H1 (cell line): ENCODE data around the gene RNF44. TPM values are rescaled to one million over a fixed set of nuclear protein-coding genes. Genes with fewer than 3 reads are reported as not detected.

Source experiments
- CTCF ChIA-PET: fragments of 300-600 bp; sonication (Branson Sonifier 250); formaldehyde crosslinking; loops from one replicate; lab custom pipeline; 2021; ENCODE audit not compliant: partially characterized antibody; lab: Charles Lee
- POLR2A ChIA-PET: fragments of 300-600 bp; sonication (Branson Sonifier 250); formaldehyde crosslinking; loops from one replicate; lab custom pipeline; 2021; ENCODE audit warnings: inconsistent platforms; ENCODE audit not compliant: partially characterized antibody; lab: Charles Lee
- DNase-seq, 2 experiments: peaks; one replicate each; pipeline versions ENCODE4 v3.0.0 to v3.0.0-alpha.2; 2010 to 2022; ENCODE audit warnings: low spot score in 2 of 2, low read depth in 1 of 2, mixed read lengths in 1 of 2
- FAIRE-seq: peaks from 2 replicates; lab custom pipeline; 2011; peaks lifted over from hg19 to GRCh38; lab: Jason Lieb, UNC
- H2AFZ ChIP-seq: 2 replicates; pipeline ENCODE4 v1.8.1; 2012; ENCODE audit warnings: low read length, inconsistent platforms
- H2AK5ac ChIP-seq: 2 replicates; pipeline ENCODE4 v1.6.1; 2013; ENCODE audit warnings: low read depth, low read length
- H2BK120ac ChIP-seq: replicated peaks from 2 replicates; pipeline ENCODE3; 2013; ENCODE audit warnings: low read depth, low read length, inconsistent platforms
- H2BK12ac ChIP-seq: 2 replicates; pipeline ENCODE4 v1.6.1; 2013; ENCODE audit warnings: low read depth, low read length
- H2BK15ac ChIP-seq: 2 replicates; pipeline ENCODE4 v1.6.1; 2013; ENCODE audit warnings: low read length
- H2BK20ac ChIP-seq: 2 replicates; pipeline ENCODE4 v1.6.1; 2013; ENCODE audit warnings: low read length
- H2BK5ac ChIP-seq: 2 replicates; pipeline ENCODE4 v1.6.1; 2013; ENCODE audit warnings: low read depth, low read length
- H3K14ac ChIP-seq: 2 replicates; pipeline ENCODE4 v1.6.1; 2013; ENCODE audit warnings: inconsistent platforms; ENCODE audit not compliant: insufficient read length
- H3K18ac ChIP-seq: 2 replicates; pipeline ENCODE4 v1.6.1; 2013; ENCODE audit warnings: low read length; ENCODE audit errors: extremely low read depth
- H3K23ac ChIP-seq: 2 replicates; pipeline ENCODE4 v1.6.1; 2013; ENCODE audit warnings: inconsistent platforms; ENCODE audit not compliant: insufficient read length
- H3K23me2 ChIP-seq: 2 replicates; pipeline ENCODE4 v1.6.1; 2013; ENCODE audit warnings: low read depth, low read length
- H3K27ac ChIP-seq: 2 replicates; pipeline ENCODE4 v1.6.1; 2011; ENCODE audit warnings: low read depth, low read length, inconsistent platforms
- H3K27me3 ChIP-seq, 4 experiments: replicated peaks in 1 of 4; 1 replicate in 1 of 4; 2 replicates in 3 of 4; pipeline versions ENCODE4 v1.6.1 to v1.8.1; 2011 to 2013; ENCODE audit warnings: low read length in 3 of 4, mild to moderate bottlenecking in 3 of 4, inconsistent platforms in 2 of 4, mixed read lengths in 2 of 4, moderate library complexity in 1 of 4; ENCODE audit not compliant: control insufficient read depth in 3 of 4, insufficient read depth in 3 of 4; ENCODE audit errors: extremely low read depth in 1 of 4
- H3K36me3 ChIP-seq, 4 experiments: 2 replicates each; pipeline versions ENCODE4 v1.6.1 to v1.8.1; 2011 to 2013; ENCODE audit warnings: mild to moderate bottlenecking in 4 of 4, low read length in 3 of 4, moderate library complexity in 2 of 4, control low read depth in 1 of 4, inconsistent platforms in 1 of 4; ENCODE audit not compliant: insufficient read depth in 4 of 4, control insufficient read depth in 2 of 4
- H3K4ac ChIP-seq: replicated peaks from 2 replicates; pipeline ENCODE3; 2013; ENCODE audit warnings: low read length, low read depth, mixed read lengths, inconsistent platforms; ENCODE audit not compliant: insufficient read length
- H3K4me1 ChIP-seq, 4 experiments: replicated peaks in 1 of 4; 1 replicate in 1 of 4; 2 replicates in 3 of 4; pipeline versions ENCODE4 v1.6.1 to v1.8.1; 2011 to 2013; ENCODE audit warnings: low read length in 3 of 4, inconsistent platforms in 2 of 4, mixed read lengths in 1 of 4; ENCODE audit not compliant: insufficient read depth in 4 of 4, control insufficient read depth in 3 of 4
- H3K4me2 ChIP-seq, 2 experiments: 2 replicates each; pipeline versions ENCODE4 v1.6.1 to v1.8.1; 2011 to 2013; ENCODE audit warnings: low read depth in 2 of 2, low read length in 2 of 2, control low read depth in 1 of 2, inconsistent platforms in 1 of 2, mild to moderate bottlenecking in 1 of 2; ENCODE audit not compliant: insufficient read depth in 1 of 2
- H3K4me3 ChIP-seq, 4 experiments: fragments of 200-600, 300-600 bp in 1 of 4; sonication (generic), shearing (Covaris generic), sonication (Bioruptor Twin) in 1 of 4; 2 replicates each; pipeline versions ENCODE4 v1.5.1 to v1.8.1; 2011 to 2016; ENCODE audit warnings: low read length in 4 of 4, low read depth in 3 of 4, control low read depth in 2 of 4, inconsistent platforms in 2 of 4, mild to moderate bottlenecking in 2 of 4, mixed read lengths in 1 of 4, moderate library complexity in 1 of 4; ENCODE audit not compliant: insufficient read depth in 2 of 4; ENCODE audit errors: extremely low read depth in 1 of 4
- H3K56ac ChIP-seq: replicated peaks from 2 replicates; pipeline ENCODE3; 2013; ENCODE audit warnings: low read depth, mild to moderate bottlenecking, mixed read lengths, low read length, inconsistent platforms; ENCODE audit not compliant: insufficient read length
- H3K79me1 ChIP-seq: 2 replicates; pipeline ENCODE4 v1.6.1; 2013; ENCODE audit warnings: low read depth, low read length, control low read depth
- H3K79me2 ChIP-seq, 2 experiments: 2 replicates each; pipeline versions ENCODE4 v1.6.1 to v1.8.1; 2012 to 2013; ENCODE audit warnings: low read length in 2 of 2, mild to moderate bottlenecking in 2 of 2, inconsistent platforms in 1 of 2; ENCODE audit not compliant: insufficient read depth in 2 of 2, control insufficient read depth in 1 of 2
- H3K9ac ChIP-seq, 4 experiments: replicated peaks in 1 of 4; 1 replicate in 1 of 4; 2 replicates in 3 of 4; pipeline versions ENCODE4 v1.6.1 to v1.8.1; 2011 to 2013; ENCODE audit warnings: low read depth in 3 of 4, low read length in 3 of 4, control low read depth in 2 of 4, mild to moderate bottlenecking in 2 of 4, moderate library complexity in 2 of 4, inconsistent platforms in 1 of 4; ENCODE audit errors: extremely low read depth in 1 of 4
- H3K9me3 ChIP-seq, 2 experiments: 2 replicates each; pipeline versions ENCODE4 v1.6.1 to v1.8.1; 2012 to 2013; ENCODE audit warnings: mild to moderate bottlenecking in 2 of 2, moderate library complexity in 2 of 2, control low read depth in 1 of 2, inconsistent platforms in 1 of 2, low read depth in 1 of 2, low read length in 1 of 2, mixed read lengths in 1 of 2; ENCODE audit not compliant: insufficient read depth in 2 of 2
- H4K20me1 ChIP-seq, 2 experiments: replicated peaks in 1 of 2; 2 replicates each; pipeline versions ENCODE3 to v1.8.1; 2011 to 2013; ENCODE audit warnings: inconsistent platforms in 2 of 2, low read length in 2 of 2, mild to moderate bottlenecking in 1 of 2; ENCODE audit not compliant: insufficient read depth in 2 of 2, control insufficient read depth in 1 of 2
- H4K5ac ChIP-seq: 2 replicates; pipeline ENCODE4 v1.6.1; 2013; ENCODE audit warnings: low read length, low read depth, mixed read lengths, inconsistent platforms; ENCODE audit not compliant: insufficient read length
- H4K8ac ChIP-seq: 2 replicates; pipeline ENCODE4 v1.8.0; 2013; ENCODE audit warnings: mild to moderate bottlenecking, moderate library complexity, low read length, inconsistent platforms; ENCODE audit not compliant: insufficient read depth; ENCODE audit errors: extremely low read depth
- H4K91ac ChIP-seq: replicated peaks from 2 replicates; pipeline ENCODE3; 2013; ENCODE audit warnings: low read length, mixed read lengths, inconsistent platforms; ENCODE audit not compliant: insufficient read length
- CBX8 ChIP-seq: fragments of 300-800, 300-1000 bp; sonication (generic); IDR thresholded peaks from 2 replicates; pipeline ENCODE4 v1.7.1; 2016; ENCODE audit warnings: low read depth, low read length, borderline replicate concordance
- CHD1 ChIP-seq: IDR thresholded peaks from 2 replicates; pipeline ENCODE4 v1.6.1; 2012; ENCODE audit warnings: low read depth, low read length, improper control_type of control experiment
- CHD2 ChIP-seq: IDR thresholded peaks from 2 replicates; pipeline ENCODE4 v1.6.1; 2012; ENCODE audit warnings: low read length, improper control_type of control experiment
- CREB1 ChIP-seq: IDR thresholded peaks from 2 replicates; pipeline ENCODE4 v1.6.1; 2012; ENCODE audit warnings: inconsistent platforms
- CTBP2 ChIP-seq: IDR thresholded peaks from 2 replicates; pipeline ENCODE4 v1.7.0; 2011; ENCODE audit warnings: borderline replicate concordance, mild to moderate bottlenecking, moderate library complexity, mixed read lengths, low read length; ENCODE audit not compliant: insufficient read depth, insufficient read length
- HDAC2 ChIP-seq, 2 experiments: fragments of 300-600 bp in 1 of 2; sonication (generic) in 1 of 2; IDR thresholded peaks; 2 replicates each; pipeline ENCODE4 v1.6.1; 2011 to 2012; ENCODE audit warnings: low read depth in 2 of 2, low read length in 2 of 2, mild to moderate bottlenecking in 2 of 2, moderate library complexity in 2 of 2, borderline replicate concordance in 1 of 2, inconsistent platforms in 1 of 2
- HDAC6 ChIP-seq: IDR thresholded peaks from one replicate; pipeline ENCODE4 v1.7.1; 2012; ENCODE audit warnings: low read depth, mild to moderate bottlenecking, inconsistent platforms, low read length, moderate library complexity
- MAFK ChIP-seq: IDR thresholded peaks from 2 replicates; pipeline ENCODE4 v1.6.1; 2012; ENCODE audit warnings: low read depth, mild to moderate bottlenecking, improper control_type of control experiment, low read length
- POLR2A ChIP-seq, 2 experiments: IDR thresholded peaks; 1 replicate in 1 of 2; 2 replicates in 1 of 2; pipeline ENCODE4 v1.6.1; 2011; ENCODE audit warnings: low read depth in 2 of 2, low read length in 2 of 2, mild to moderate bottlenecking in 2 of 2; ENCODE audit errors: control extremely low read depth in 1 of 2
- POLR2AphosphoS5 ChIP-seq: IDR thresholded peaks from 2 replicates; pipeline ENCODE4 v1.6.1; 2011; ENCODE audit warnings: low read depth, low read length
- SP2 ChIP-seq: IDR thresholded peaks from 2 replicates; pipeline ENCODE4 v1.6.1; 2012; ENCODE audit warnings: mild to moderate bottlenecking, low read length, inconsistent platforms
- SRF ChIP-seq: IDR thresholded peaks from 2 replicates; pipeline ENCODE4 v1.6.1; 2011; ENCODE audit warnings: mild to moderate bottlenecking, low read depth, low read length, moderate library complexity
- TCF12 ChIP-seq: IDR thresholded peaks from 2 replicates; pipeline ENCODE4 v1.6.1; 2011; ENCODE audit warnings: low read depth, mild to moderate bottlenecking, low read length
- WGBS, 2 experiments: shearing (Covaris generic) in 1 of 2; methylation state at CpG; one replicate each; pipeline versions ENCODE4 v1.1.6 to v1.1.7; 2013 to 2015; ENCODE audit warnings: low lambda C conversion rate in 2 of 2, mixed read lengths in 2 of 2, inconsistent platforms in 1 of 2, low coverage in 1 of 2, missing lambda C conversion rate in 1 of 2; ENCODE audit not compliant: insufficient replicate concordance in 2 of 2, insufficient coverage in 1 of 2, insufficient read length in 1 of 2; ENCODE audit errors: extremely low coverage in 1 of 2, missing lambda C conversion rate in 1 of 2; 5-methylcytosine and 5-hydroxymethylcytosine counted together
- polyA plus RNA-seq, 7 experiments: library from polyadenylated mRNA; depleted of rRNA in 3 of 7; stranded (reverse) in 5 of 7; unstranded in 2 of 7; fragments of >200 nt in 5 of 7; fragments of 200-250 nt in 2 of 7; gene quantifications; 1 replicate in 5 of 7; 2 replicates in 1 of 7; 4 replicates in 1 of 7; pipeline versions ENCODE4 v1.2.1 to v1.2.3, GENCODE V29; 2011 to 2013; ENCODE audit warnings: missing spikeins in 2 of 7, mixed read lengths in 2 of 7
- total RNA-seq: library from RNA; stranded (reverse); fragmentation: NEBNext Ultra II Directional; extraction: Animal tissue kit (Norgen Biotek cat#: 25700); gene quantifications from 2 replicates; pipeline ENCODE4 v1.2.1, GENCODE V29; 2021
- TF ChIP-seq, protein P1 (sequence below): IDR thresholded peaks from 2 replicates; pipeline ENCODE4 v1.6.1; 2011; ENCODE audit warnings: low read depth, mild to moderate bottlenecking, low read length; ENCODE audit not compliant: insufficient read depth
- TF ChIP-seq, protein P2 (sequence below): IDR thresholded peaks from 2 replicates; pipeline ENCODE4 v1.6.1; 2012; ENCODE audit warnings: inconsistent platforms

RNF44 gene
- total and polyA plus RNA-seq, 2 of the 8 experiments (the other 6 are each of a cell fraction or from before 2014, with no cell fraction given): 54.7 to 164 TPM

DNA sequence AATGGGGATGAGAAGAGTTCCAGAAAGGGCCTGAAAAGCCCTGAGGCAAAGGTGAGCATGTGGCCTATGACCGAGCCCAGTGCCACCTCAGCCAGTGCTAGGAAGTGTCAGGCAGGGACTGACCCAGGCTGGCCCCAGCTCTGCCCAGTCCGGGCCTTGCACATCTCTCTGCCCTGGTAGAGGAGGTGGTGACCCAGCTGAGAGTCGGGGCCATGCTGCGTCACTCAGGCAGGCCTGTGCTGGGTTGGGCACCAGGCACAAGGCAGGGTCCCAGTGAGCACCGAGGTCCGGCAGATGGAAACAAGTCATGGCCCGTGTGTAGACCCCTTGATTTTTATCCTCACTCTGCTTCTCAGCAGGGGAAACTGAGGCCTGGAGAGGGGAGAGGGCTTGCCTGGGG lies 12.7 kb upstream of the RNF44 start:
- Histone ChIP-seq H4K20me1 (peaks cover 0 to 1% of the 10 kb centered on the region in 2 experiments), H3K4me3 (no peak overlapping the region), H2AK5ac (no peak overlapping the region), H3K4me1 (peaks cover 0 to 11% (median 4%) of the 10 kb centered on the region in 4 experiments; a peak in 3 of 7 replicates), H4K8ac (peak overlapping the region; percentile 59; the same call in 1 of the 2 replicates), H4K5ac (no peak overlapping the region), H2BK20ac (no peak overlapping the region), H3K4me2 (no peak overlapping the region), H3K27me3 (no peaks in the 10 kb centered on the region), H3K56ac (no peak overlapping the region), H3K9ac (no peak overlapping the region), H4K91ac (no peak overlapping the region), H3K18ac (no peak overlapping the region), H3K23me2 (no peaks in the 10 kb centered on the region), H3K36me3 (no peaks in the 10 kb centered on the region), H2BK5ac (no peak overlapping the region), H2BK120ac (no peak overlapping the region), H3K14ac (no peak overlapping the region), H3K23ac (no peak overlapping the region), H3K4ac (no peak overlapping the region), H2BK15ac (no peak overlapping the region), H3K79me2 (no peaks in the 10 kb centered on the region), H3K9me3 (no peaks in the 10 kb centered on the region), H3K27ac (no peak overlapping the region), H2BK12ac (no peak overlapping the region), H3K79me1 (no peaks in the 10 kb centered on the region), H2AFZ (no peak overlapping the region)
- ChIA-PET POLR2A (interaction anchor here (0.7 to 6.9 kb wide), 6 partner anchors 10 to 134 kb away, joined by 3 to 63 read pairs (median 3); partner anchors contain the start of genes CLTB and RNF44), CTCF (interaction anchor here (1.5 to 2.9 kb wide), 4 partner anchors 11 to 46 kb away, joined by 3 to 16 read pairs (median 12); no protein-coding TSS in a partner anchor)
- no peak for FAIRE-seq
- DNase-seq: no peak
- 85% methylated on average over 7 of the region's 7 CpGs; no CpG with 5 or more reads in 1 of the 2 experiments for WGBS, 2 experiments
- TF ChIP-seq HDAC2 (IDR thresholded peaks at IDR 0.05; ENCODE audit: borderline replicate concordance in 1 of 2, low read depth in 2 of 2, low read length in 2 of 2) (no peak), MAFK (no peak), TCF12 (no peak), POLR2AphosphoS5 (no peak), SP2 (no peak), POLR2A (IDR thresholded peaks at IDR 0.05; ENCODE audit: control extremely low read depth in 1 of 2, low read depth in 2 of 2, low read length in 2 of 2) (no peak), CHD2 (no peak), CTBP2 (no peak), CREB1 (no peak), CHD1 (no peak), CBX8 (no peak), HDAC6 (no peak), SRF (no peak)
- TF ChIP-seq, protein P1, sequence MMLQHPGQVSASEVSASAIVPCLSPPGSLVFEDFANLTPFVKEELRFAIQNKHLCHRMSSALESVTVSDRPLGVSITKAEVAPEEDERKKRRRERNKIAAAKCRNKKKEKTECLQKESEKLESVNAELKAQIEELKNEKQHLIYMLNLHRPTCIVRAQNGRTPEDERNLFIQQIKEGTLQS: no peak
- TF ChIP-seq, protein P2, sequence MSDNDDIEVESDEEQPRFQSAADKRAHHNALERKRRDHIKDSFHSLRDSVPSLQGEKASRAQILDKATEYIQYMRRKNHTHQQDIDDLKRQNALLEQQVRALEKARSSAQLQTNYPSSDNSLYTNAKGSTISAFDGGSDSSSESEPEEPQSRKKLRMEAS: no peak
